Measurements from ENCODE around the gene DUSP16.
"Not testable (repeated sequence)": the region's sequence is repeated elsewhere in the genome, so short reads cannot be mapped to it uniquely, and the experiment has no call there.

The DUSP16 gene

GRCh38 chr12:12583510-12584178, 21.0 kb upstream of the DUSP16 start:
- POLR2A ChIA-PET = no interaction called here
- DNase-seq (ENCODE audit: extremely low spot score) = no peak
- TF ChIP-seq, protein P1, sequence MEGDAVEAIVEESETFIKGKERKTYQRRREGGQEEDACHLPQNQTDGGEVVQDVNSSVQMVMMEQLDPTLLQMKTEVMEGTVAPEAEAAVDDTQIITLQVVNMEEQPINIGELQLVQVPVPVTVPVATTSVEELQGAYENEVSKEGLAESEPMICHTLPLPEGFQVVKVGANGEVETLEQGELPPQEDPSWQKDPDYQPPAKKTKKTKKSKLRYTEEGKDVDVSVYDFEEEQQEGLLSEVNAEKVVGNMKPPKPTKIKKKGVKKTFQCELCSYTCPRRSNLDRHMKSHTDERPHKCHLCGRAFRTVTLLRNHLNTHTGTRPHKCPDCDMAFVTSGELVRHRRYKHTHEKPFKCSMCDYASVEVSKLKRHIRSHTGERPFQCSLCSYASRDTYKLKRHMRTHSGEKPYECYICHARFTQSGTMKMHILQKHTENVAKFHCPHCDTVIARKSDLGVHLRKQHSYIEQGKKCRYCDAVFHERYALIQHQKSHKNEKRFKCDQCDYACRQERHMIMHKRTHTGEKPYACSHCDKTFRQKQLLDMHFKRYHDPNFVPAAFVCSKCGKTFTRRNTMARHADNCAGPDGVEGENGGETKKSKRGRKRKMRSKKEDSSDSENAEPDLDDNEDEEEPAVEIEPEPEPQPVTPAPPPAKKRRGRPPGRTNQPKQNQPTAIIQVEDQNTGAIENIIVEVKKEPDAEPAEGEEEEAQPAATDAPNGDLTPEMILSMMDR (IDR thresholded peaks at IDR 0.05; ENCODE audit: control extremely low read depth, extremely low read depth, low read depth, missing control alignments) = no peak
- CTCF ChIA-PET = interaction anchor here (0.9 to 1.7 kb wide), 3 partner anchors 8 to 28 kb away, joined by 3 to 4 read pairs (median 3); no protein-coding TSS in a partner anchor

DNA sequence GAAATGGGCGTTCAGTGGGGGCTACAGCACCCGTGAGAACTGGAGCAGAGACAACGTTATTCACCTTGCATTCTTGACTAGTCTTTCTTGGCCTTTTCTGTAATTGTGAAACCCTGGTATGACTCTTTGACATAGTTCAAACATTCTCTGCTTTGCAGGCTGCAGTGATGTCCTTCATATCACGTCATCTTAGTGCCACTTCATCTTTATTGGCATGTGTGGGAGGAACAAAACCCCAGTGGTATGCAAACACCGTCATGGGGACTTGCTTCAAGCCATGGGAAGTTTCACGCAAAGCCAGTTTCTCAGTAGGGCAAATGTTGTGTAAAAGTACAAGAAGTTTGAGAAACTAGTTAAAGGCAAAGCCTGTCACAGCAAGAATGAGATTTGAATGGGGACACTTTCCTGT, 20.2 kb upstream of the DUSP16 start:
- ChIA-PET CTCF (interaction anchor here (1.1 to 1.8 kb wide), 3 partner anchors 9 to 154 kb away, joined by 3 to 5 read pairs (median 3); no protein-coding TSS in a partner anchor), POLR2A (no interaction called here)
- peak; percentile 78 for DNase-seq (ENCODE audit: extremely low spot score)
- TF ChIP-seq, protein P1 (IDR thresholded peaks at IDR 0.05; ENCODE audit: control extremely low read depth, extremely low read depth, low read depth, missing control alignments) = no peak

DNA sequence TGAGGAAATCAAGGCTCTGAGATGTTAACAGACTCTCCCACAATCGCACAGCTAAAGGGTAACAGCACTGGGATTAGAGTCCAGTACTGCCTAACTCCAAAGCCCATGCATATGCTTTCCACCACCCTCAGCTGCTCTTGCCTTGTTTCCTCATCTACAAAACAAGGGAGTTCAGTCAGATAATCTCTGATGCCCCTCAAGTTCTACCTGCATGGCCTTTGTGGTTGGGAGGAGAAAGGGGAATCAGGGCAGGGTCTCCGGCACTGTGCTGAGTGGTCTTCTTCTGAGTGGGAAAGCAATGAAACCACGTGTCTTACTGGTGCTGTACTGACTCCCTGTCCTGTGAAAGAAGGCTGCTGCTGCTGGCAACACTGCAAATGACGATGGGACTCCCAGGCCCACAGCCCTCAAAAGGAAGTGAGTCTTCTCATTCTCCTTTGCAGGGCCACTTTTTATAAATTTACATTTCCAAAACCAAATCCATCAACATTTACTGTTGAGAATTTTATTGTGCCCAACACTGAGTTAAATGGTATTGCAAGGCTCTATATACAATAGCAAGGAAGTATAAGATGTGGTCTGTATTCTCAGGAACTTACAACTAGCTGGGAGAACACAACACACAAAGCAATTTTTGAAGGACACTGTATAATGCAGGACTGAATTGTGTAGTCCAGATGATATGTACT, 19.7 kb upstream of the DUSP16 start:
- TF ChIP-seq, protein P1 (IDR thresholded peaks at IDR 0.05; ENCODE audit: control extremely low read depth, extremely low read depth, low read depth, missing control alignments) = no peak
- ChIA-PET POLR2A (no interaction called here), CTCF (interaction anchor here (1.0 to 2.8 kb wide), 6 partner anchors 9 to 155 kb away, joined by 3 to 12 read pairs (median 4); partner anchors contain the start of gene DUSP16)
- DNase-seq (ENCODE audit: extremely low spot score) = peak; percentile 39

DNA sequence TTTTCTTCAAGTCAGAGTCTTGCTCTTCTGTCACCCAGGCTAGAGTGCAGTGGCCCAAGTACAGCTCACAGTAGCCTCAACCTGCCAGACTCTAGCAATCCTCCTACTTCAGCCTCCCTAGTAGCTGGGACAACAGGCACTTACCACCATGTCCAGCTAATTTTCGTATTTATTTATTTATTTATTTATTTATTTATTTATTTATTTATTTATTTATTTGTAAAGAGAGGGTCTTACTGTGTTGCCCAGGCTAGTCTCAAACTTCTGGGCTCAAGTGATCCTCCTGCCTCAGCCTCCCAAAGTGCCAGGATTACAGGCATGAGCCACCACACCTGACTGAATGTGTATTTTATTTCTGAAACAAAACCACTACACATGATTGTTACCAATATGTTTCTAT, 18.1 kb upstream of the DUSP16 start:
- CTCF ChIA-PET = interaction anchor here (0.7 to 2.8 kb wide), 5 partner anchors 12 to 204 kb away, joined by 3 to 12 read pairs (median 5); partner anchors contain the start of gene DUSP16
- POLR2A ChIA-PET; DNase-seq (ENCODE audit: extremely low spot score): not testable (repeated sequence)

- POLR2A ChIA-PET = no interaction called here
- no peak for DNase-seq (ENCODE audit: extremely low spot score)
Observed at GRCh38 chr12:12577786-12578185, 15.1 kb upstream of the DUSP16 start.

GRCh38 chr12:12572659-12573058, 10.0 kb upstream of the DUSP16 start:
- CTCF ChIA-PET = interaction anchor here (1.0 to 3.3 kb wide), 4 partner anchors 9 to 195 kb away, joined by 3 to 30 read pairs (median 4); partner anchors contain the start of gene DUSP16
- no peak for DNase-seq (ENCODE audit: extremely low spot score)
- POLR2A ChIA-PET = no interaction called here
- TF ChIP-seq, protein P1 (IDR thresholded peaks at IDR 0.05; ENCODE audit: control extremely low read depth, extremely low read depth, low read depth, missing control alignments) = no peak

More at GRCh38 chr12:12577786-12578185, 15.1 kb upstream of the DUSP16 start:
- CTCF ChIA-PET = interaction anchor here (0.9 to 4.0 kb wide), 4 partner anchors 14 to 201 kb away, joined by 3 to 40 read pairs (median 4); no protein-coding TSS in a partner anchor
- TF ChIP-seq, protein P1 (IDR thresholded peaks at IDR 0.05; ENCODE audit: control extremely low read depth, extremely low read depth, low read depth, missing control alignments) = no peak

DNA sequence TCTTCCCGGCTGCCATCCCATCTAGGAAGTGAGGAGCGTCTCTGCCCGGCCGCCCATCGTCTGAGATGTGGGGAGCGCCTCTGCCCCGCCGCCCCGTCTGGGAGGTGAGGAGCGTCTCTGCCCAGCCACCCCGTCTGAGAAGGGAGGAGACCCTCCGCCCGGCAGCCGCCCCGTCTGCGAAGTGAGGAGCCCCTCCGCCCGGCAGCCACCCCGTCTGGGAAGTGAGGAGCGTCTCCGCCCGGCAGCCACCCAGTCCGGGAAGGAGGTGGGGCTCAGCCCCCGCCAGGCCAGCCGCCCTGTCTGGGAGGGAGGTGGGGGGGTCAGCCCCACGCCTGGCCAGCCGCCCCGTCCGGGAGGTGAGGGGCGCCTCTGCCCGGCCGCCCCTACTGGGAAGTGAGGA, 3.3 kb upstream of the DUSP16 start:
- POLR2A ChIA-PET; CTCF ChIA-PET; DNase-seq (ENCODE audit: extremely low spot score): not testable (repeated sequence)

Measured in GM10248 (cell line).